Omental fat pad (tissue), 4 donors: ENCODE measurements around the gene LCN12. TPM values are rescaled to one million over a fixed set of nuclear protein-coding genes. Genes with fewer than 3 reads are reported as not detected.

Experiments used
- ATAC-seq: fragments of 150-250 bp; one replicate; pipeline ENCODE4 v1.9.1; 2016; ENCODE audit warnings: mild to moderate bottlenecking, moderate library complexity; ENCODE audit not compliant: low FRiP score
- DNase-seq: peaks from one replicate; pipeline ENCODE4 v3.0.0-alpha.2; 2019; ENCODE audit warnings: low spot score
- total RNA-seq, 4 donors: library from RNA; depleted of rRNA; stranded (reverse); fragments of >200 nt; gene quantifications; one replicate each; pipeline ENCODE4 v1.1.0, GENCODE V29; 2016
- TF ChIP-seq, protein P1 (sequence below), 3 donors: fragments of 450-650 bp; IDR thresholded peaks; one replicate each; pipeline ENCODE4 v1.5.1; 2016 to 2017; ENCODE audit warnings: antibody characterized with exemption in 3 of 3, mild to moderate bottlenecking in 3 of 3, moderate library complexity in 2 of 3

Gene LCN12
- total RNA-seq, 4 donors from 2014 or later = 0.46 TPM; not detected in 3

DNA sequence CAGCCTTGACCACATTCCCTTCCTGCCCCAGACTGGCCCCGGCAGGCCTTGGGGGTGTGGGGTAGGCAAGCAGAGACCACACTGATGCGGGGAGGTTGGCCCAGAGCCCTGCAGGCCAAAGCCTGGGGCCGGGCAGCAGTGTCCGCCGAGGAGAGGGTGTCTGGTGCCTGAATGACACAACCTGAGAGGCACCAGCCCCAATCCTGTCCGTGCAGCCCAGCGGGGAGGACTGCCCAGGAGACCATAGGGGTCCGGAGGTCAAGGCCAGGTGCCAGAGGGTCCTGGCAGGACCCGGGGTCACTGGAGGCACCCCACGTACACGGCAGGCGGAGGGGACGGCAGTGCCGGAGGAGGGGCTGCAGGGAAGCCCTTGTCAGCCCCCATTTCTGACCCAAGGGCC is 19.7 kb downstream of the LCN12 start:
- DNase-seq = no peak
- no peak for ATAC-seq
- TF ChIP-seq, protein P1, sequence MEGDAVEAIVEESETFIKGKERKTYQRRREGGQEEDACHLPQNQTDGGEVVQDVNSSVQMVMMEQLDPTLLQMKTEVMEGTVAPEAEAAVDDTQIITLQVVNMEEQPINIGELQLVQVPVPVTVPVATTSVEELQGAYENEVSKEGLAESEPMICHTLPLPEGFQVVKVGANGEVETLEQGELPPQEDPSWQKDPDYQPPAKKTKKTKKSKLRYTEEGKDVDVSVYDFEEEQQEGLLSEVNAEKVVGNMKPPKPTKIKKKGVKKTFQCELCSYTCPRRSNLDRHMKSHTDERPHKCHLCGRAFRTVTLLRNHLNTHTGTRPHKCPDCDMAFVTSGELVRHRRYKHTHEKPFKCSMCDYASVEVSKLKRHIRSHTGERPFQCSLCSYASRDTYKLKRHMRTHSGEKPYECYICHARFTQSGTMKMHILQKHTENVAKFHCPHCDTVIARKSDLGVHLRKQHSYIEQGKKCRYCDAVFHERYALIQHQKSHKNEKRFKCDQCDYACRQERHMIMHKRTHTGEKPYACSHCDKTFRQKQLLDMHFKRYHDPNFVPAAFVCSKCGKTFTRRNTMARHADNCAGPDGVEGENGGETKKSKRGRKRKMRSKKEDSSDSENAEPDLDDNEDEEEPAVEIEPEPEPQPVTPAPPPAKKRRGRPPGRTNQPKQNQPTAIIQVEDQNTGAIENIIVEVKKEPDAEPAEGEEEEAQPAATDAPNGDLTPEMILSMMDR (IDR thresholded peaks at IDR 0.05) = no peak

DNA sequence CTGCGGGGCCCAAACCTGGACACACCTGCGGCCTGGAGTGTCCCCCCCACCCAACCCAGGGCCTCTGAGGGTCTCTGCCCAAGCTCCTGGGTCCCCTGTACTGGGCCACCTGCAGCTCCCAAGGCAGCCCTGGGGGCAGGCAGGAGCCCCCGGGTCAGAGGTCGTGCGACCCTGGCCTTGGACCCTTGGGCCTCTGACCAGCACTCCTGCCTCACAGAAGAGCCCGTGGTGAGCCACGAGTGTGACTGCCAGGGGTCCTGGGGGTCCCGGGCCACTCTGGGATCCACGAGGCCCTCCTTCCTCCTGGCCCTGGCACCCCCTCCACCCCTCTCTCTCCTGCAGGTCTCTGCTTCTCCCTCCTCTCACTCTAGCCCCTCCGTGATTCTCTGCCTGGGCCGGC is 20.3 kb downstream of the LCN12 start:
- no peak for DNase-seq
- ATAC-seq = no peak
- TF ChIP-seq, protein P1 (IDR thresholded peaks at IDR 0.05) = no peak

DNA sequence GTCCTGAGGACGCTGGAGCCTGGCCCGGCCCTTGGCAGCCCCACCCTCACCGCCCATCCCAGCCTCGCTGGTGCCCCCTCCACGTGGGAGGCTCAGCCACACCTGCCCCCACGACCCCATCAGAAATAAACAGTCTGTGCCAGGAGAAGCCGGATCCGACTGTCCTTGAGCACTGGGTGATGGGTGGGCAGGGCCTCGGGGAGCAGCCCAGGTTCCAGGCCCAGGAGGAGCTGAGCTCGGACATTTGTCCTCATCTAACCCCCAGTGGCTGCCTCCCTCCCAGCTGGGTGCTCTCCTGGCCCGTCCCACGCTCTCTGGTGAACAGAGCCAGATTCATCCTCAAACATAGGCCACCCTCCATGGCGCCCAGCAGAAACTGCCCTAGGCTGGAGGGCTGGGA is 20.7 kb downstream of the LCN12 start:
- DNase-seq (no peak), ATAC-seq (no peak)
- TF ChIP-seq, protein P1 (IDR thresholded peaks at IDR 0.05) = no peak

DNA sequence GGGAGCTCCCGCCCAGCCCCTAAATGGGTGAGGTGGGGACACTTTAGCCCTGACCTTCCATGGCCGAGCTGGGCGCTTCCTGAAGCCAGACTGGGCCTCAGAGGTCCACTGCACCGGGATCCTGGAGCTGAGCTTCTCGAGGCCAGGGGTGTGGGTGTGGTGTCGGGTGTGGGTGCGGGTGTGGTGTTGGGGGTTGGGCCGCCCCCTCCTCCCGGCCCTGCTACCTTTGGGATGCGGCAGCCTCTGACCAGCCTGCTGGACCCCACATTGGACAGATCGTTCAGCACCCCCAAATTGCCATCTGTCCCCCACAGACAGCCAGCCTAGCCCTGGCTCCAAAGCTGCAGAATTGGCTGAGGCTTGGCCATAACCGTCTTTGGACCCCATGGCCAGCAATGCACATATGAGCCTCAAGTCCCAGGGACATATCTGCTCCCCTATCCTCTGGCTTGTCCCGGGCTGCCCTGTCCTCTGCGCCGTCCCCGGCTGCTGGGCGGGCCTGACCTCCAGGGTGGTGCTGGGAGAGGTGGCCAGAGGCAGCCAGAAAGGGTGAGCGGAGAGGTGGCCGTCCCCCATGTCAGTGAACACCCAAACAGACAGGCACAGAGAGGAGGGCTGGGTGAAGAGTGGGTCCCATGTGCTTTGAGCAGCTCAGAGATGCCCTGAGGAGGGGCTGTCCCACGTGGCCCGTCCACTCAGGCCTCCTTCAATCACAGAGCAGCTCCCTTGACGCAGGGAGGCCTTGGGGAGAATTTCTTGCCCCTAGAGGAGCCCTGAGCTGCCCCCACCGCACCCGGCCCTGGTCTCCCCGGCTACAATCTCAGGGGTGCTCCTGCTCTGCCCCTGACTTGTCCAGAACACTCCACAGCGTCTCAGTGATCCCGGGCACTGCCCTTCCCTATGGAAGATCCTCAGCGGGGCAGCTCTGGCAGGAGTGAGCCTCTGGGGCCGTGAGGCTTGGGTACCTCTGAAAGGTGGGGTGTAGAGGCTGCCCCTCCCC is 21.8 kb downstream of the LCN12 start:
- TF ChIP-seq, protein P1 (IDR thresholded peaks at IDR 0.05) = no peak
- ATAC-seq = no peak
- no peak for DNase-seq

DNA sequence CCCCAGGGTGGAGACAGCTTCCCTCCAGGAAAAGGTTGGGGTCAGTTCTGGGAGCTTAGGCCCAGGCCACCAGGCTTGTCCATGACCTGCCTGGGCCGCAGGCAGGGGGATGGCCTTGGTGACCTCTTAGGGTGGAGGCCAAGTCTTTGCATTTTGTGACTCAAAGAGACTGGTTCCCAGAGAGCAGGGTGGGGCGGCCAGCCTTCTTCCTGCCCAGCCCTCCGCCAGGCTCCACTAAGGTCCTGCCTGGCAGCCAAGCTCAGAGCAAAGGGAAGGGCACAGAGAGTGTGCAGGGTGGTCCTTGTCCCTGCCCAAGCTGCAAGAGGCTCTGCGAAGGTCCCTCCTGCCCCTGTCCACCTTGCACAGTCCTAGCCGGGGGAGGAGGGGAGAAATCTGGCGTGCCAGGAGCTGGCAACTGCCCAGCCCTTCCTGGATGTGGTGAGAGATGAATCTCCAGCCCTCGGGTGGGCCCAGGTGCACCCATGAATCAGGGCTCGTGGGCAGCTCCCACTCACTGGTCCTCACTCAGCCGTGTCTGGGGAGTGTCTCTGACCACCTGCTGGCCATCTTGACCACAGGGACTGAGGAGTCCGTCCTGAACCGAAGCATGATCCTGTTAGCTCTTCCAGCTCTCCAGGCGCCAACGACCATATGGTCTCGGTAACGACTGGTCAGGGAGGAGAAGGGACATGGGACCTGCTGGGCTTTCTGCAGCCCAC is 22.9 kb downstream of the LCN12 start:
- TF ChIP-seq, protein P1 (IDR thresholded peaks at IDR 0.05) = no peak
- ATAC-seq = no peak

DNA sequence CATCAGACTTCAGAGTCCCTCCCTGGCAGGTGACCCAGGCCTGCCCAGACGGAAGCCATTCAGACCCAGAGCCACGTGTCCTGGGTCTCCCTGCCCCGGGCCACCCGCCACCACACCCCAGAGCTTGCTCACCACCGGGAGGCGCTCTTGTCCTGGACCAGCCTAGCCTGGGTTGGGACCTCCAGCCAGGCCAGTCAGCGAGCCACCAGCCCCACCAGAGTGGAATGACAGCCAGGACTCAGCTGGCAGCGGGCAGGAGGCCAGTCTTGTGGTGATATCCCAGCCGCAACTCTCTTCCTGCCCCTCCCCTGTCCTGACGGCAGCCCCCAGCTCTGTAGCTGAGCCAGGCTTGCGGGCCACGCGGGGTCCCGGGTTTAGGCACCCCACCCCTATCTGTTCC is 23.6 kb downstream of the LCN12 start:
- TF ChIP-seq, protein P1 (IDR thresholded peaks at IDR 0.05) = no peak
- DNase-seq = no peak
- ATAC-seq = no peak

More for the DNA sequence above, 22.9 kb downstream of the LCN12 start:
- no peak for DNase-seq
